HepG2 (cell line): ENCODE measurements around the gene PPP1R15A. TPM values are rescaled to one million over a fixed set of nuclear protein-coding genes. Genes with fewer than 3 reads are reported as not detected.

Experiments
- ATAC-seq: fragments of 200-7000 bp; cut with Tn5 transposase; 3 replicates; pipeline ENCODE4 v1.9.1; 2020; ENCODE audit warnings: mild to moderate bottlenecking, moderate library complexity
- BruUV-seq: library from RNA; stranded (reverse); fragments of 400-500 nt; replicated peaks from 2 replicates; lab custom pipeline; 2021; lab: Mats Ljungman, UMichigan
- CTCF ChIA-PET: fragments of 300-600 bp; formaldehyde crosslinking; extraction: SDS; loops from one replicate; lab custom pipeline; 2021; ENCODE audit warnings: low total read pairs, inconsistent platforms, low intra/inter-chr PET ratio; lab: Yijun Ruan, JAX
- POLR2A ChIA-PET: fragments of 350-600 bp; sonication (Branson Sonifier 250); formaldehyde crosslinking; loops from one replicate; lab custom pipeline; 2020; ENCODE audit warnings: antibody characterized with exemption, inconsistent platforms; lab: Yijun Ruan, JAX
- DNase-seq: peaks from one replicate; pipeline ENCODE4 v3.0.0-alpha.2; 2015; ENCODE audit warnings: low spot score
- FAIRE-seq: peaks from 3 replicates; lab custom pipeline; 2011; peaks lifted over from hg19 to GRCh38; lab: Jason Lieb, UNC
- H2AFZ ChIP-seq: one replicate; pipeline ENCODE4 v1.6.1; 2011; ENCODE audit warnings: low read length, inconsistent platforms
- H3K27ac ChIP-seq: fragments of 300-600 bp; 3 replicates; pipeline ENCODE4 v1.8.0; 2011; ENCODE audit warnings: mixed run types, mild to moderate bottlenecking, mixed read lengths, low read length, inconsistent platforms; ENCODE audit not compliant: insufficient read depth; ENCODE audit errors: extremely low read length
- H3K27me3 ChIP-seq, 2 experiments: fragments of 200-600 bp in 1 of 2; 2 replicates in 1 of 2; 3 replicates in 1 of 2; pipeline versions ENCODE4 v1.6.0 to v1.8.0; 2011; ENCODE audit warnings: low read length in 2 of 2, mild to moderate bottlenecking in 2 of 2, moderate library complexity in 2 of 2, inconsistent platforms in 1 of 2; ENCODE audit not compliant: insufficient read depth in 2 of 2, control insufficient read depth in 1 of 2
- H3K36me3 ChIP-seq, 2 experiments: fragments of 200-600 bp in 1 of 2; replicated peaks in 1 of 2; 2 replicates in 1 of 2; 3 replicates in 1 of 2; pipeline versions ENCODE4 v1.5.1 to v1.8.0; 2011; ENCODE audit warnings: low read length in 2 of 2, inconsistent platforms in 1 of 2; ENCODE audit not compliant: insufficient read depth in 2 of 2, control insufficient read depth in 1 of 2
- H3K4me1 ChIP-seq: 2 replicates; pipeline ENCODE4 v1.5.1; 2012; ENCODE audit warnings: low read length, inconsistent platforms; ENCODE audit not compliant: insufficient read depth
- H3K4me2 ChIP-seq: 2 replicates; pipeline ENCODE4 v1.6.0; 2011; ENCODE audit warnings: low read depth, low read length, inconsistent platforms
- H3K4me3 ChIP-seq, 3 experiments: fragments of 200-600 bp in 1 of 3; sonication (generic), shearing (Covaris generic) in 1 of 3; replicated peaks in 1 of 3; 2 replicates each; pipeline ENCODE4 v1.5.1; 2011 to 2016; ENCODE audit warnings: low read length in 3 of 3, inconsistent platforms in 2 of 3, low read depth in 2 of 3, mild to moderate bottlenecking in 2 of 3, control low read depth in 1 of 3, mixed read lengths in 1 of 3; ENCODE audit not compliant: insufficient read depth in 1 of 3
- H3K79me2 ChIP-seq: one replicate; pipeline ENCODE4 v1.6.1; 2011; ENCODE audit warnings: low read length, inconsistent platforms; ENCODE audit not compliant: insufficient read depth
- H3K9ac ChIP-seq: 2 replicates; pipeline ENCODE4 v1.6.0; 2011; ENCODE audit warnings: mild to moderate bottlenecking, low read depth, low read length, inconsistent platforms; ENCODE audit not compliant: insufficient read depth
- H3K9me3 ChIP-seq: 2 replicates; pipeline ENCODE4 v1.5.1; 2012; ENCODE audit warnings: mild to moderate bottlenecking, low read length
- H4K20me1 ChIP-seq: 2 replicates; pipeline ENCODE4 v1.6.0; 2011; ENCODE audit warnings: inconsistent platforms, mild to moderate bottlenecking, low read length, moderate library complexity; ENCODE audit not compliant: insufficient read depth
- CBX5 ChIP-seq: sonication (generic); formaldehyde crosslinking; IDR thresholded peaks from 2 replicates; pipeline ENCODE4 v1.4.0; 2020; ENCODE audit warnings: missing genetic modification reagents, borderline replicate concordance
- DNMT3B ChIP-seq: conservative IDR thresholded peaks from 2 replicates; pipeline ENCODE4 v1.6.1; 2016; ENCODE audit warnings: missing biosample characterization, control low read depth
- FOXP1 ChIP-seq, 2 experiments: fragments of 450-650 bp in 1 of 2; IDR thresholded peaks; 2 replicates each; pipeline ENCODE4 v1.6.1; 2017 to 2018; ENCODE audit warnings: antibody characterized with exemption in 1 of 2
- KDM5B ChIP-seq: sonication (generic); formaldehyde crosslinking; IDR thresholded peaks from 2 replicates; pipeline ENCODE4 v1.4.0; 2020; ENCODE audit warnings: missing genetic modification reagents, mild to moderate bottlenecking, borderline replicate concordance
- KLF11 ChIP-seq: IDR thresholded peaks from 2 replicates; pipeline ENCODE4 v1.6.1; 2016; ENCODE audit warnings: missing compliant biosample characterization
- TRIM24 ChIP-seq: sonication (generic); formaldehyde crosslinking; IDR thresholded peaks from 2 replicates; pipeline ENCODE4 v1.8.0; 2022; ENCODE audit warnings: mild to moderate bottlenecking, missing genetic modification reagents
- ZBTB40 ChIP-seq, 2 experiments: fragments of 450-650 bp in 1 of 2; sonication (generic) in 1 of 2; formaldehyde crosslinking in 1 of 2; IDR thresholded peaks; 2 replicates each; pipeline versions ENCODE4 v1.6.1 to v1.8.0; 2016 to 2022; ENCODE audit warnings: antibody characterized with exemption in 1 of 2, mild to moderate bottlenecking in 1 of 2, missing genetic modification reagents in 1 of 2
- ZFP36L2 ChIP-seq: sonication (generic); formaldehyde crosslinking; IDR thresholded peaks from 2 replicates; pipeline ENCODE4 v1.4.0; 2020; ENCODE audit warnings: missing genetic modification reagents
- ZNF331 ChIP-seq: sonication (generic); formaldehyde crosslinking; IDR thresholded peaks from 2 replicates; pipeline ENCODE4 v1.4.0; 2020; ENCODE audit warnings: missing genetic modification reagents
- ZNF564 ChIP-seq: sonication (generic); formaldehyde crosslinking; IDR thresholded peaks from 2 replicates; pipeline ENCODE4 v1.8.1; 2023; ENCODE audit warnings: mild to moderate bottlenecking, missing genetic modification reagents
- WGBS: methylation state at CpG from one replicate; pipeline ENCODE4 v1.1.6; 2017; ENCODE audit warnings: low lambda C conversion rate; 5-methylcytosine and 5-hydroxymethylcytosine counted together
- in situ Hi-C: cut with HindIII; loops from 2 replicates; pipeline ENCODE4 v1.10.0; 2017; ENCODE audit warnings: low pct_unique_long_range_greater_than_20kb; ENCODE audit not compliant: extremely low pct_ligation_motif_present
- intact Hi-C: fragments of 100-400 bp; cut with micrococcal nuclease; formaldehyde crosslinking; loops from one replicate; pipeline ENCODE4 v1.10.0; 2022; ENCODE audit not compliant: unreplicated experiment
- polyA plus RNA-seq, 8 experiments: library from polyadenylated mRNA; depleted of rRNA in 3 of 8; stranded (reverse) in 7 of 8; unstranded in 1 of 8; fragments of >200 nt; fragmentation: Illumina TruSeq in 4 of 8; extraction: Trizol in 4 of 8; gene quantifications; 2 replicates each; pipeline versions ENCODE4 v1.2.1 to v1.2.3, GENCODE V29; 2011 to 2016; ENCODE audit warnings: low read depth in 4 of 8, missing spikeins in 1 of 8, mixed read lengths in 1 of 8; ENCODE audit not compliant: insufficient read depth in 1 of 8
- total RNA-seq, 5 experiments: library from RNA; depleted of rRNA; stranded (reverse); fragments of >200 nt; fragmentation: Illumina TruSeq; extraction: Trizol; gene quantifications; 2 replicates each; pipeline ENCODE4 v1.2.3, GENCODE V29; 2016; ENCODE audit warnings: low read depth in 1 of 5
- TF ChIP-seq, protein P1 (sequence below): sonication (generic); formaldehyde crosslinking; IDR thresholded peaks from 2 replicates; pipeline ENCODE4 v1.5.0; 2020; ENCODE audit warnings: missing genetic modification reagents

PPP1R15A gene
- total and polyA plus RNA-seq, 2 of the 13 experiments (the other 11 are each of a cell fraction or from before 2014, with no cell fraction given) = 15.6 to 18.5 TPM

DNA sequence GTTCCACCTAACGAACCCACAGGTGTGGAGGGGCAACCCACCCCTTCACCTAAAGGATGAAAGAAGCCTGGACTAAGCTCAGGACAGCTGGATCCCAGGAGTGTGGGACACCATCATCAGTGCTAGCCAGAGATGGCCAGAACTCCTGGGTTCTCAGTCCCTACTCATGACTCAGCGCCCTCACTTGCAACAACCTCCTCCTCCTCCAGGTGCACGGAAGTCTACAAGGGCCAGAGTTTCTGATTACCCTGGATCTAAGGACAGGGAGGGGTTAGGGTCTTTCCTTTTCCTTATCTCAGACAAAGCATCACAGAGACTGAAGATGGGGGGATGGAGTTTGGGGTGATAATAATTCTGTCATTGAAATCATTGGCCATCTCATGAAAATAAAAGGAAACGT lies 18.3 kb downstream of the PPP1R15A start (continued):
- no peak for TF ChIP-seq ZBTB40 (IDR thresholded peaks at IDR 0.05)
- no peak for TF ChIP-seq ZBTB40 (CRISPR knock-in tag; IDR thresholded peaks at IDR 0.05)
- TF ChIP-seq CBX5 (CRISPR knock-in tag) = no peak
- TF ChIP-seq KLF11 (CRISPR knock-in tag) = no peak

DNA sequence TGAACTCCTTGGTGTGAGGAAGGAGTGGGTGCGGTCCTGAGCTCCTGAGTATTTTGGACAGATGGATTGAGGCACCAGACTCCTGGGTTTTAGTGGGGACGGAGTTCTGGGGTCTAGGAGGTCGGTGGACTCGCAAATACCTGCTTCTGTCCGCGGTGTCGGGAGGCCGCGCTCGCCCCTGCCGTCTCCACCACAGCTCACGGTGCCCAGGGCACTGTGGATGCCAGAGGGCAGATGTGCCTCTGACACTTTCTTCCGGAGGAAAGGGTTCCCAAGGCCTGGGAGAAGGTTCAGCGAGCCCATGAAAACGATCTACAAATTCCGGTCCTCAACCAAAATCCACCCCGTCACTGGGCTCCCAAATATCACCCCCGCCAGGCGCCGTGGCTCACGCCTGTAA lies 23.0 kb downstream of the PPP1R15A start:
- no peaks in the 10 kb centered on the region; a peak in 1 of 5 replicates for H3K27me3 ChIP-seq
- no TSS peak for BruUV-seq
- CTCF ChIA-PET = no interaction called here
- in situ Hi-C loops (no loop called here), intact Hi-C loops (no loop called here)
- H3K4me1 ChIP-seq = peaks cover 51% of the 10 kb centered on the region
- H3K4me2 ChIP-seq = no peak overlapping the region
- no peak for ATAC-seq
- H4K20me1 ChIP-seq = no peaks in the 10 kb centered on the region
- WGBS = 94% methylated on average over 21 of the region's 21 CpGs
- no peak for TF ChIP-seq FOXP1 (IDR thresholded peaks at IDR 0.05)
- no peak for TF ChIP-seq FOXP1 (CRISPR knock-in tag; IDR thresholded peaks at IDR 0.05)
- no peak for TF ChIP-seq ZNF564 (CRISPR knock-in tag)
- no peak for TF ChIP-seq ZFP36L2 (CRISPR knock-in tag)
- no peak for TF ChIP-seq TRIM24
- no peak for TF ChIP-seq ZNF331 (CRISPR knock-in tag)
- TF ChIP-seq DNMT3B (CRISPR knock-in tag) = no peak
- no peak for TF ChIP-seq KDM5B (CRISPR knock-in tag)
- TF ChIP-seq, protein P1, sequence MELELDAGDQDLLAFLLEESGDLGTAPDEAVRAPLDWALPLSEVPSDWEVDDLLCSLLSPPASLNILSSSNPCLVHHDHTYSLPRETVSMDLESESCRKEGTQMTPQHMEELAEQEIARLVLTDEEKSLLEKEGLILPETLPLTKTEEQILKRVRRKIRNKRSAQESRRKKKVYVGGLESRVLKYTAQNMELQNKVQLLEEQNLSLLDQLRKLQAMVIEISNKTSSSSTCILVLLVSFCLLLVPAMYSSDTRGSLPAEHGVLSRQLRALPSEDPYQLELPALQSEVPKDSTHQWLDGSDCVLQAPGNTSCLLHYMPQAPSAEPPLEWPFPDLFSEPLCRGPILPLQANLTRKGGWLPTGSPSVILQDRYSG (CRISPR knock-in tag) = no peak
- TF ChIP-seq, all 625 proteins: peak for 0
- no peaks in the 10 kb centered on the region for H3K36me3 ChIP-seq
- H2AFZ ChIP-seq = no peak overlapping the region
- POLR2A ChIA-PET = no interaction called here
- DNase-seq = no peak
- no peak overlapping the region for H3K4me3 ChIP-seq
- H3K27ac ChIP-seq = no peak overlapping the region
- no peaks in the 10 kb centered on the region for H3K79me2 ChIP-seq
- no peaks in the 10 kb centered on the region for H3K9me3 ChIP-seq
- FAIRE-seq = no peak
- H3K9ac ChIP-seq = no peak overlapping the region
